GM12865 (cell line): ENCODE results near the gene KIAA1328.

Experiments used
- DNase-seq: peaks from one replicate; pipeline ENCODE4 v3.0.0; 2010; ENCODE audit warnings: low read depth
- H3K4me3 ChIP-seq: 2 replicates; pipeline ENCODE4 v1.5.1; 2011; ENCODE audit warnings: mild to moderate bottlenecking, low read depth, low read length, control low read depth
- TF ChIP-seq, protein P1 (sequence below): IDR thresholded peaks from 2 replicates; pipeline ENCODE4 v1.5.1; 2011; ENCODE audit warnings: low read length, control low read depth, low read depth, inconsistent platforms; ENCODE audit not compliant: insufficient read depth; ENCODE audit errors: missing control alignments

KIAA1328 gene

DNA sequence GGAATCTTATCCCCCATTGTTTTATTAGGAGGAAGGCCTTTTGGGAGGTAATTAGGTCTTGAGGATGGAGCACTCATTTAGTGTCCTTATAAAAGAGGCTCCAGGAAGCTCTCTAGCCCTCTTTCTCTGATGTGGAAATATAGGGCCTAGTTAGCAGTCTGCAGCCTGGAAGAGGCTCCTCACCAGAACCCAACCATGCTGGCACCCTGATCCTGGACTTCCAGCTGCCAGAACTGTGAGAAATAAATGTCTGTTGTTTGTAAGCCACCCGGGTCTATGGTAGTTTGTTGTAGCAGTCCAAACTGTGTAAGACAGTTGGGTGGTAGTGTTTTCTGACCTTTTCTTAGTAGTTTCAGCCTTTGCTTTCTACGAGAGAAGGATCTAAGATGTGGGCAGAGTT is 100.7 kb downstream of the KIAA1328 start:
- TF ChIP-seq, protein P1, sequence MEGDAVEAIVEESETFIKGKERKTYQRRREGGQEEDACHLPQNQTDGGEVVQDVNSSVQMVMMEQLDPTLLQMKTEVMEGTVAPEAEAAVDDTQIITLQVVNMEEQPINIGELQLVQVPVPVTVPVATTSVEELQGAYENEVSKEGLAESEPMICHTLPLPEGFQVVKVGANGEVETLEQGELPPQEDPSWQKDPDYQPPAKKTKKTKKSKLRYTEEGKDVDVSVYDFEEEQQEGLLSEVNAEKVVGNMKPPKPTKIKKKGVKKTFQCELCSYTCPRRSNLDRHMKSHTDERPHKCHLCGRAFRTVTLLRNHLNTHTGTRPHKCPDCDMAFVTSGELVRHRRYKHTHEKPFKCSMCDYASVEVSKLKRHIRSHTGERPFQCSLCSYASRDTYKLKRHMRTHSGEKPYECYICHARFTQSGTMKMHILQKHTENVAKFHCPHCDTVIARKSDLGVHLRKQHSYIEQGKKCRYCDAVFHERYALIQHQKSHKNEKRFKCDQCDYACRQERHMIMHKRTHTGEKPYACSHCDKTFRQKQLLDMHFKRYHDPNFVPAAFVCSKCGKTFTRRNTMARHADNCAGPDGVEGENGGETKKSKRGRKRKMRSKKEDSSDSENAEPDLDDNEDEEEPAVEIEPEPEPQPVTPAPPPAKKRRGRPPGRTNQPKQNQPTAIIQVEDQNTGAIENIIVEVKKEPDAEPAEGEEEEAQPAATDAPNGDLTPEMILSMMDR = no peak
- no peak for DNase-seq
- H3K4me3 ChIP-seq = no peak overlapping the region

DNA sequence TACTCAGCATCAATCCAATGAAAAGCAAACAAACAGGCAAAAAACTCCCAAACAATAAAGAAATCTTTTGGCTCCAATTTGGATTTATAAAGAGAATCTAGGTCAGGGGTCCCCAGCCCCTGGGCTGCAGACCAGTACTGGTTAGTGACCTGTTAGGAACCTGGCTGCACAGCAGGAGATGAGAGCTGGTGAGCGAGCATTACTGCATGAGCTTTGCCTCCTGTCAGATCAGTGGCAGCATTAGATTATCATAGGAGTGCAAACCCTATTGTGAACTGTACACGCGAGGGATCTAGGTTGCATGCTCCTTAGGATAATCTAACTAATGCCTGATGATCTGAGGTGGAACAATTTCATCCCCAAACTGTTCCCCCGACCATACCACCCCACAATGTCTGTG is 102.2 kb downstream of the KIAA1328 start:
- no peak for DNase-seq
- H3K4me3 ChIP-seq = no peak overlapping the region
- TF ChIP-seq, protein P1 = no peak

DNA sequence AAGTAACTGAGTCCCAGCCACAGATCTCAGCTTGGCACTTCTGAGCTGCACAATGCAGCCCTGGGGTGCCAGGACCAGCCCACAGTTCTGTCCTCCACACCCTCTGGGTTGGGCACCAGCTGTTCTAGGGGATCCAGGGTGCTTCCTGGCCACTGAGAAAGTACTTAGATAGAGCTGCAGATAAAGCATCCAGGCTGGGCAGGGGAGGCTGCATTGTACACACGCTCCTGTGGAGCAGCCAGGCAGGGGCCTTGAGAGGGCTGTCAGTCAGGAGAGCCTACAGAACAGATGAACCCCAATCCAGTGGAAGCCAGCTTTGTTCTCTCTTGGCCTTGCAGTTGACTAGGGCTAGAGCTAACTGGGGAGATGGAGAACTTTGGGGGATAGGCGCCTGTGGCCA is 104.6 kb downstream of the KIAA1328 start:
- DNase-seq = no peak
- TF ChIP-seq, protein P1 = no peak
- no peak overlapping the region for H3K4me3 ChIP-seq

DNA sequence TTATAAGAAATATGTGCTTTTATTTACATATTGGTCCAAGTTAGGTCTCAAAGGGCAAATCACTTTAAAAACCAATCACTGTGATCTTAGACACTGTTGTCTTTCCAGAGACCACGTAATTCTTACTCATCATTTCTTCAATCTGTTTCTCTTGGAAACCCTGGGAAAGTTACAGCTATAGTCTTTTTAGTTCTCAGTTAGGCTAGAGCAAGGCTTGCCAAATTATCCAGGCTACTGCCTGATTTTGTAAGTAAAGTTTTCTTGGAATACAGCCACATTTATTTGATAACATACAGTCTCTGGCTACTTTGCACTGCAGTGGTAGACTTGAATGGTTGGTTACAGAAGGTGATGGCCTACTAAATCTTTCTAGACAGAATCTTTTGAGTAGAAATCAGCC is 106.0 kb downstream of the KIAA1328 start:
- H3K4me3 ChIP-seq = no peak overlapping the region
- TF ChIP-seq, protein P1 = no peak
- no peak for DNase-seq

DNA sequence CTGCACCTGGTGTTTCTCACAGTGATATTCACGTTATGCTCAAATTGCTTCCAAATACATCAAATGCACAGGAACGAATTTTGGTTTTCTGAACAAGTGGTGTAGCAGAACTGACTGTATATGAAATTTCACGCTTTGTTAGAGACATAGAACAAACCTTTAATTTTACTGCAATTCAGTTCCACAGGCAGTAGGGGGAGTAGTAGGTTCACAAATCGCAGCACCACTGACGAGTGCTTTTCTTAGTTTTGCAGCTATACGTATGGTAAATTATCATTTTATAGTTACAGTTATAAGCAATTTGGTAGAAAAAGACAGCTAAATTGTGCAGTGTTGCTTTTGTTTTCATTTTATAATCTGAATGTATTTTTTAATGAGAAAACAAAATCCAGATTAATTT is 113.3 kb downstream of the KIAA1328 start:
- no peak overlapping the region for H3K4me3 ChIP-seq
- DNase-seq = peak; percentile 57
- TF ChIP-seq, protein P1 = peak; percentile 58

DNA sequence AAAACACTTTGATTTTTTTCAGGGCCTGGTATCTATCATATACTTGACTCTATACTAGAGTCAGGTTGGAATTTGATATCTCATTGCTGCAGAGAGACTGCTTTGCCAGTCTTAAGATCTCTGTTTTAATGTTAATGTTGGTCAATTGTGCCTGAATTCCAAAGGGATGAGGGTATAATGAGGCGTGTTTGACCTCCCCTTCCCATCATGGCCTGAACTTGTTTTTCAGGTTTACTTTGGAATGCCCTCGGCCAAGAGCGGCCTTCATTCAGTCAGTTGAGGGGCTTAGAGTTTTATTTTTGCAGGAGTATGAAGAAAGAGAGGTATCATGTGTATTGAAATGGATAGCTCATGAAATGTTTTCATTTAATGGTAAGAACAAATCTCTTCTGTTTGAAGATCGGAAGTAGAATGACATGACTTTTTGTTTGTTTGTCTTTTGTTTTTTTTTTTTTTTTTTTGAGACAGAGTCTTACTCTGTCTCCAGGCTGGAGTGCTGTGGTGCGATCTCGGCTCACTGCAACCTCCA is 119.0 kb downstream of the KIAA1328 start:
- DNase-seq = no peak
- no peak overlapping the region for H3K4me3 ChIP-seq
- TF ChIP-seq, protein P1 = no peak

DNA sequence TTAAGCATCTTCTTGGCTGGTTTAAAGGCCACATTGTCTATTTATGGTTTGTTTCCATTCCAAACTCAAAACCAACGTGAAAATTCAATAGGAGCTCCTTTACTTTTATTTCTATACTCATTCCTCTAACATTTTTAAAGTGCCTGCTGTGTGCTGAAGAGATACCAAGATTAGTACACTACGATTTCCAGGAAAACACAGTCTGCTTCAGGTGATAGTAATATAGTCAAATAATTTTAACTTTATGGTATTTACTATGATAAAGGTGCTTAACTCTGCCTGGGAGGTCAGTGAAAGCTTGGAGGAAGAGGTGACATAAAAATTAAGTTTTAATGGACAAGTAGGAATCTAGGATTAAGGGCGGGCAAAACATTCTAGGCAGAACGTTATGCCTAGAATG is 121.4 kb downstream of the KIAA1328 start:
- DNase-seq = no peak
- no peak overlapping the region for H3K4me3 ChIP-seq
- TF ChIP-seq, protein P1 = no peak
